ENCODE data around the gene RRM2. TPM values are rescaled to one million over a fixed set of nuclear protein-coding genes. Genes with fewer than 3 reads are reported as not detected.

RRM2 gene
- polyA plus RNA-seq, 1 donor (not counting 4 experiments of a cell fraction or from before 2014, with no cell fraction given), result 25.7 TPM

GRCh38 chr2:10179422-10179821 lies 56.9 kb downstream of the RRM2 start:
- no peaks in the 10 kb centered on the region for H4K20me1 ChIP-seq (ENCODE audit: control insufficient read depth, extremely low read depth, insufficient read depth, low read length)
- H3K4me2 ChIP-seq (ENCODE audit: control insufficient read depth, extremely low read depth, insufficient read depth, low read depth, low read length), result no peak overlapping the region
- no peak for FAIRE-seq
- TF ChIP-seq CTCF (optimal IDR thresholded peaks at IDR 0.05 in 1 of 3, IDR thresholded peaks at IDR 0.05 in 1 of 3, conservative IDR thresholded peaks at IDR 0.05 in 1 of 3; ENCODE audit: extremely low read depth in 1 of 3, insufficient read depth in 2 of 3, low read length in 3 of 3) (no peak), EZH2 (IDR thresholded peaks at IDR 0.05; ENCODE audit: low read length) (no peak)
- dilution Hi-C loops (cut with MboI; ENCODE audit: extremely low pct_ligation_motif_present, low sequenced_read_pairs), result no loop called here
- no peaks in the 10 kb centered on the region for H3K36me3 ChIP-seq (ENCODE audit: control insufficient read depth in 2 of 2, extremely low read depth in 1 of 2, insufficient read depth in 2 of 2, low read length in 2 of 2)
- H3K9me1 ChIP-seq (ENCODE audit: control insufficient read depth, extremely low read depth, insufficient read depth, low read length), result no peaks in the 10 kb centered on the region
- no peaks in the 10 kb centered on the region for H3K9me3 ChIP-seq (ENCODE audit: control insufficient read depth, low read depth, low read length)
- no peaks in the 10 kb centered on the region for H3K4me1 ChIP-seq (ENCODE audit: control insufficient read depth, extremely low read depth, insufficient read depth, low read length)
- no peak overlapping the region for H3K4me3 ChIP-seq (ENCODE audit: control insufficient read depth in 2 of 3, extremely low read depth in 1 of 3, insufficient read depth in 2 of 3, low read depth in 1 of 3, low read length in 3 of 3)
- H3K9ac ChIP-seq (ENCODE audit: control insufficient read depth, extremely low read depth, insufficient read depth, low read length), result no peak overlapping the region
- H3K27ac ChIP-seq (ENCODE audit: control insufficient read depth, insufficient read depth, low read length), result no peak overlapping the region
- H2AFZ ChIP-seq (ENCODE audit: control insufficient read depth, low read length), result no peak overlapping the region
- H3K79me2 ChIP-seq (ENCODE audit: control insufficient read depth, insufficient read depth, low read length), result no peaks in the 10 kb centered on the region
- no peak for DNase-seq (ENCODE audit: low read depth, low spot score)
- H3K27me3 ChIP-seq (ENCODE audit: control insufficient read depth, extremely low read depth, insufficient read depth, low read length), result no peaks in the 10 kb centered on the region

- no peak overlapping the region for H3K9ac ChIP-seq (ENCODE audit: control insufficient read depth, extremely low read depth, insufficient read depth, low read length)
- no peak overlapping the region for H3K4me2 ChIP-seq (ENCODE audit: control insufficient read depth, extremely low read depth, insufficient read depth, low read depth, low read length)
- no peak for FAIRE-seq
Measured at GRCh38 chr2:10180229-10180628, 57.7 kb downstream of the RRM2 start.

More at GRCh38 chr2:10180229-10180628, 57.7 kb downstream of the RRM2 start:
- Histone ChIP-seq H3K79me2 (ENCODE audit: control insufficient read depth, insufficient read depth, low read length) (no peaks in the 10 kb centered on the region), H3K27ac (ENCODE audit: control insufficient read depth, insufficient read depth, low read length) (no peak overlapping the region), H3K4me1 (ENCODE audit: control insufficient read depth, extremely low read depth, insufficient read depth, low read length) (no peaks in the 10 kb centered on the region), H3K9me1 (ENCODE audit: control insufficient read depth, extremely low read depth, insufficient read depth, low read length) (no peaks in the 10 kb centered on the region), H3K36me3 (ENCODE audit: control insufficient read depth in 2 of 2, extremely low read depth in 1 of 2, insufficient read depth in 2 of 2, low read length in 2 of 2) (no peaks in the 10 kb centered on the region), H3K4me3 (ENCODE audit: control insufficient read depth in 2 of 3, extremely low read depth in 1 of 3, insufficient read depth in 2 of 3, low read depth in 1 of 3, low read length in 3 of 3) (no peak overlapping the region), H4K20me1 (ENCODE audit: control insufficient read depth, extremely low read depth, insufficient read depth, low read length) (no peaks in the 10 kb centered on the region), H3K9me3 (ENCODE audit: control insufficient read depth, low read depth, low read length) (no peaks in the 10 kb centered on the region), H3K27me3 (ENCODE audit: control insufficient read depth, extremely low read depth, insufficient read depth, low read length) (no peaks in the 10 kb centered on the region), H2AFZ (ENCODE audit: control insufficient read depth, low read length) (no peak overlapping the region)
- dilution Hi-C loops (cut with MboI; ENCODE audit: extremely low pct_ligation_motif_present, low sequenced_read_pairs), result no loop called here
- TF ChIP-seq EZH2 (IDR thresholded peaks at IDR 0.05; ENCODE audit: low read length), result no peak
- no peak for TF ChIP-seq CTCF (optimal IDR thresholded peaks at IDR 0.05 in 1 of 3, IDR thresholded peaks at IDR 0.05 in 1 of 3, conservative IDR thresholded peaks at IDR 0.05 in 1 of 3; ENCODE audit: extremely low read depth in 1 of 3, insufficient read depth in 2 of 3, low read length in 3 of 3)
- no peak for DNase-seq (ENCODE audit: low read depth, low spot score)

Small RNA genes within 50 kb of the gene (small RNA-seq; reads per million reads assigned to genes)
- gene RF00410 (ENCODE audit: insufficient read length in 3 of 3, low read depth in 3 of 3, low replicate concordance in 1 of 3) (0 reads per million in 3 experiments), gene RF00568 (ENCODE audit: insufficient read length in 3 of 3, low read depth in 3 of 3, low replicate concordance in 1 of 3) (0 reads per million in 3 experiments)

Other genes starting within 250 kb of the RRM2 start
- gene GRHL1, start 171.0 kb upstream of the RRM2 start, polyA plus RNA-seq, result 2.6 to 15.1 TPM (median 7.8 TPM) in 3 replicates
- gene KLF11, start 79.2 kb upstream of the RRM2 start, polyA plus RNA-seq, result 6.1 to 7.0 TPM (median 6.6 TPM) in 3 replicates
- gene CYS1, start 42.3 kb upstream of the RRM2 start, polyA plus RNA-seq, result 0.14 to 0.52 TPM (median 0.48 TPM) in 3 replicates
- 13.7 to 33.3 TPM (median 18.0 TPM) in 3 replicates for gene HPCAL1, start 180.2 kb downstream of the RRM2 start, polyA plus RNA-seq